Natural killer cell (primary cell): ENCODE data around the gene GAREM1. TPM values are rescaled to one million over a fixed set of nuclear protein-coding genes. Genes with fewer than 3 reads are reported as not detected.

Experiments
- ATAC-seq, 3 donors: fragments of 150-1000 bp in 2 of 3; fragments of 200-7000 bp in 1 of 3; cut with Tn5 transposase; 1 replicate in 1 of 3; 2 replicates in 2 of 3; pipeline ENCODE4 v1.10.0; 2021; ENCODE audit warnings: mild to moderate bottlenecking in 2 of 3, moderate library complexity in 2 of 3
- DNase-seq, 2 donors: peaks; one replicate each; pipeline versions ENCODE4 v3.0.0 to v3.0.0-alpha.2; 2013 to 2021; ENCODE audit warnings: mixed read lengths in 1 of 2
- H3K27ac ChIP-seq: one replicate; pipeline ENCODE4 v1.5.1; 2013; ENCODE audit warnings: mild to moderate bottlenecking, low read length
- H3K27me3 ChIP-seq: one replicate; pipeline ENCODE4 v1.6.1; 2013; ENCODE audit warnings: low read length; ENCODE audit not compliant: control insufficient read depth, insufficient read depth
- H3K36me3 ChIP-seq: one replicate; pipeline ENCODE4 v1.6.1; 2013; ENCODE audit warnings: low read length; ENCODE audit not compliant: control insufficient read depth, insufficient read depth
- H3K4me1 ChIP-seq: one replicate; pipeline ENCODE4 v1.6.1; 2013; ENCODE audit warnings: low read length; ENCODE audit not compliant: control insufficient read depth, insufficient read depth
- H3K4me3 ChIP-seq: one replicate; pipeline ENCODE4 v1.5.1; 2013; ENCODE audit warnings: low read length
- H3K9me3 ChIP-seq: one replicate; pipeline ENCODE4 v1.6.1; 2013; ENCODE audit warnings: low read length; ENCODE audit not compliant: control insufficient read depth, insufficient read depth
- H3K27ac Mint-ChIP-seq, 2 donors: one replicate each; pipeline ENCODE4 v1.8.0; 2022; ENCODE audit warnings: mild to moderate bottlenecking in 2 of 2, mixed read lengths in 2 of 2, moderate library complexity in 1 of 2
- H3K27me3 Mint-ChIP-seq, 2 donors: one replicate each; pipeline ENCODE4 v1.8.0; 2022; ENCODE audit warnings: low read depth in 2 of 2, mixed read lengths in 2 of 2
- H3K36me3 Mint-ChIP-seq: one replicate; pipeline ENCODE4 v1.8.0; 2022; ENCODE audit warnings: mixed read lengths
- H3K4me1 Mint-ChIP-seq, 2 donors: one replicate each; pipeline ENCODE4 v1.8.0; 2022; ENCODE audit warnings: mixed read lengths in 2 of 2
- H3K4me3 Mint-ChIP-seq: one replicate; pipeline ENCODE4 v1.8.0; 2022; ENCODE audit warnings: mild to moderate bottlenecking, moderate library complexity, mixed read lengths
- H3K9me3 Mint-ChIP-seq, 2 donors: one replicate each; pipeline ENCODE4 v1.8.0; 2022; ENCODE audit warnings: mixed read lengths in 2 of 2
- WGBS: methylation state at CpG from one replicate; pipeline ENCODE4 v1.1.7; 2013; ENCODE audit warnings: missing lambda C conversion rate; ENCODE audit not compliant: insufficient coverage; 5-methylcytosine and 5-hydroxymethylcytosine counted together
- intact Hi-C: fragments of 100-400 bp; cut with micrococcal nuclease; formaldehyde crosslinking; loops from one replicate; pipeline ENCODE4 v1.14.2; 2022
- total RNA-seq, 4 donors: library from RNA; stranded (reverse); fragments of 120-200 nt in 1 of 4; gene quantifications; one replicate each; pipeline versions ENCODE4 v1.2.3 to v1.2.4, GENCODE V29; 2013 to 2022
- TF ChIP-seq, protein P1 (sequence below): fragments of 200-600 bp; IDR thresholded peaks from one replicate; pipeline ENCODE4 v1.8.0; 2022; ENCODE audit warnings: antibody characterized with exemption

GAREM1 gene
- total RNA-seq, 3 donors from 2014 or later (not counting 1 experiment from before 2014, with no cell fraction given), result 0.09 TPM; not detected in 2

DNA sequence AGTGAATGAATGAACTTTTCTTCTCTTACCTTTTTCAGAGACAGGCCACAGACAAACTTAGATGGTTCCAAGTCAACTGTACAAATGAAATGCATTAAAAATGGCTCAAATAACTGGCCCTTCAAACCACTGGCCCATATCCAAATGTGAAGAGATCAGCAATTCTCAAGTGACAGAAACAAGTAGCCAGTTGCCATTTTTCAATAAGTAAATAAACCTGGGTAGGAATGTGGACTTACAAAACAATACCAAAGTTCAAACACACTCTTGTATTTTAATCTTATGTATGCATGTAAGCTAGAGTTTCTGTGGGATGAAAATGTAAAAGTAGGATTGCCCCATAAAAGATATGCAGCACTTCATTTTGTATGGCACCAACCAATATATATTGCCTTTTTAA lies 151.6 kb downstream of the GAREM1 start:
- Mint-ChIP-seq H3K4me1 (no peaks in the 10 kb centered on the region), H3K36me3 (no peaks in the 10 kb centered on the region), H3K27ac (no peak overlapping the region), H3K4me3 (no peak overlapping the region), H3K9me3 (no peaks in the 10 kb centered on the region), H3K27me3 (peaks cover 3 to 6% of the 10 kb centered on the region in 2 donors)
- TF ChIP-seq, protein P1, sequence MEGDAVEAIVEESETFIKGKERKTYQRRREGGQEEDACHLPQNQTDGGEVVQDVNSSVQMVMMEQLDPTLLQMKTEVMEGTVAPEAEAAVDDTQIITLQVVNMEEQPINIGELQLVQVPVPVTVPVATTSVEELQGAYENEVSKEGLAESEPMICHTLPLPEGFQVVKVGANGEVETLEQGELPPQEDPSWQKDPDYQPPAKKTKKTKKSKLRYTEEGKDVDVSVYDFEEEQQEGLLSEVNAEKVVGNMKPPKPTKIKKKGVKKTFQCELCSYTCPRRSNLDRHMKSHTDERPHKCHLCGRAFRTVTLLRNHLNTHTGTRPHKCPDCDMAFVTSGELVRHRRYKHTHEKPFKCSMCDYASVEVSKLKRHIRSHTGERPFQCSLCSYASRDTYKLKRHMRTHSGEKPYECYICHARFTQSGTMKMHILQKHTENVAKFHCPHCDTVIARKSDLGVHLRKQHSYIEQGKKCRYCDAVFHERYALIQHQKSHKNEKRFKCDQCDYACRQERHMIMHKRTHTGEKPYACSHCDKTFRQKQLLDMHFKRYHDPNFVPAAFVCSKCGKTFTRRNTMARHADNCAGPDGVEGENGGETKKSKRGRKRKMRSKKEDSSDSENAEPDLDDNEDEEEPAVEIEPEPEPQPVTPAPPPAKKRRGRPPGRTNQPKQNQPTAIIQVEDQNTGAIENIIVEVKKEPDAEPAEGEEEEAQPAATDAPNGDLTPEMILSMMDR, result no peak
- no peaks in the 10 kb centered on the region for H3K27me3 ChIP-seq
- H3K27ac ChIP-seq, result no peak overlapping the region
- no peaks in the 10 kb centered on the region for H3K36me3 ChIP-seq
- no peaks in the 10 kb centered on the region for H3K9me3 ChIP-seq
- ATAC-seq, result no peak
- no peak overlapping the region for H3K4me3 ChIP-seq
- no peak for DNase-seq
- intact Hi-C loops, result no loop called here
- H3K4me1 ChIP-seq, result no peaks in the 10 kb centered on the region

DNA sequence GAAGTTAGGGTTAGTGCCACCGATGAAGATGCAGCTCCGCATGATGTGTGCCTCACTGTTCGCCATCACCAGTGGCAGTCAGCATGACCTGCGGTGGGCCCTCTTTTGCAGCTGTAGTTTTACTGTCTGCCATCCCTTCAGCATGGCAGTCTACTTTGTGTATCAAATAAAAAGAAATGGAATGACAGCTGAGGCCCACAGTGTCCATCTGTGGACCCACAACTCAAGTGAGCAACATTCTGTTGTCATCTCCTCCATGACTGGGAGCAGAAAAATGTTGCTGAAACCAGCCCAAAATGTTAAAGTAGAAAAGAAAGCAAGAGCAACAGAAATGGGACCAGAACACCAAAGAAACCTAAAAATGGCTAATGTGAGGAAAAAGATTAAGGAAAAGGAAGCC lies 152.1 kb downstream of the GAREM1 start:
- Mint-ChIP-seq H3K9me3 (no peaks in the 10 kb centered on the region), H3K4me3 (no peak overlapping the region), H3K4me1 (no peaks in the 10 kb centered on the region), H3K27ac (no peak overlapping the region), H3K36me3 (no peaks in the 10 kb centered on the region), H3K27me3 (peaks cover 0 to 6% of the 10 kb centered on the region in 2 donors)
- intact Hi-C loops, result no loop called here
- H3K4me3 ChIP-seq, result no peak overlapping the region
- TF ChIP-seq, protein P1, result no peak
- 96% methylated on average over 4 of the region's 4 CpGs for WGBS
- ATAC-seq (no peak), DNase-seq (no peak)
- no peaks in the 10 kb centered on the region for H3K27me3 ChIP-seq
- H3K27ac ChIP-seq, result no peak overlapping the region
- no peaks in the 10 kb centered on the region for H3K9me3 ChIP-seq
- H3K4me1 ChIP-seq, result no peaks in the 10 kb centered on the region
- no peaks in the 10 kb centered on the region for H3K36me3 ChIP-seq

DNA sequence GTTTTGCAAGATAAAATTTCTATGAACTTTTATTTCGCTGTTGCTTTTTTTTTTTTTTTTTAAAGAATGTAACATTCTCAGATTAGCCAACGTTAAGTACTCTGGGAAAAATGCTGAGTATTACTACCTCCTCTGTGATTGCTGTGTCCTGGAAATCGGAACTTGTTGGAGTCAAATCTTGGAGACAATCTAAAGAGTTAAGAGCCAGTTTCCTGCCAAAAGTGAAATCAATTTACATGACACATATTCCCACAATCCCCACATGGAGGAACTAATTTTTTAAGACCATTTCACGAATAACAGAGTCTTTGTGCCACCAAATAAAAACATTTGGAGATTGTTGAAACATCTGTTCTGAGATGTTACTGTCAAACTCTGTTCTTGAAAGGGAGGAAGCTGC lies 153.0 kb downstream of the GAREM1 start:
- TF ChIP-seq, protein P1, result no peak
- H3K36me3 Mint-ChIP-seq, result no peaks in the 10 kb centered on the region
- peaks cover 0 to 6% of the 10 kb centered on the region in 2 donors for H3K27me3 Mint-ChIP-seq

DNA sequence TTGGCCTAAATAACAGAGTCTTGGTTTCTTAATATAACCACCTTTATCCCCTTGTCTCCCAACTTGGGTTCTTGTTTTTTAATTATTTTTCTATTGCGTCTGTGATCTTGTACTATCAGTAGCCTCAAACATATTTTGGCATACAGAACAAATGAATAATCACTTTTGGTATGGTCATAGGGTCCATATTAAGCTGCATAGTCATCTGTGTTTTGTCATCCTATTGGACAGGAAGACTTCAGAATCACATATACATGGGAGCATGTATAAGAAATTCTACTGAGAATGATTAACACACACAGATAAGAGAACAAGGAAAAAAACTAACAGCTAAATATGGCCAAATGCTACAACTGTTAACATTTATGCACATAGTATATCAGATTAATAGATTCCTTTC lies 154.8 kb downstream of the GAREM1 start:
- no peaks in the 10 kb centered on the region for H3K27me3 Mint-ChIP-seq
- Histone ChIP-seq H3K27me3 (no peaks in the 10 kb centered on the region), H3K9me3 (no peaks in the 10 kb centered on the region), H3K4me1 (no peaks in the 10 kb centered on the region), H3K27ac (no peak overlapping the region), H3K36me3 (no peaks in the 10 kb centered on the region), H3K4me3 (no peak overlapping the region)
- H3K27ac Mint-ChIP-seq, result no peak overlapping the region
- no CpG with 5 or more reads among the region's 1 CpG for WGBS
- no peaks in the 10 kb centered on the region for H3K9me3 Mint-ChIP-seq
- H3K4me1 Mint-ChIP-seq, result no peaks in the 10 kb centered on the region
- no peak for ATAC-seq
- no peak overlapping the region for H3K4me3 Mint-ChIP-seq
- no peak for DNase-seq
- intact Hi-C loops, result no loop called here
- H3K36me3 Mint-ChIP-seq, result no peaks in the 10 kb centered on the region
- TF ChIP-seq, protein P1, result no peak

More for the DNA sequence above, 153.0 kb downstream of the GAREM1 start:
- no peak overlapping the region for H3K4me3 ChIP-seq
- no peaks in the 10 kb centered on the region for H3K27me3 ChIP-seq
- no peaks in the 10 kb centered on the region for H3K4me1 ChIP-seq
- H3K27ac Mint-ChIP-seq, result no peak overlapping the region
- no peaks in the 10 kb centered on the region for H3K4me1 Mint-ChIP-seq
- ATAC-seq (no peak), DNase-seq (no peak)
- H3K9me3 Mint-ChIP-seq, result no peaks in the 10 kb centered on the region
- no peak overlapping the region for H3K27ac ChIP-seq
- WGBS, result 22% methylated on average over 2 of the region's 4 CpGs
- H3K36me3 ChIP-seq, result no peaks in the 10 kb centered on the region
- H3K4me3 Mint-ChIP-seq, result no peak overlapping the region
- intact Hi-C loops, result no loop called here
- no peaks in the 10 kb centered on the region for H3K9me3 ChIP-seq
